ENCODE results near the gene TOB2. TPM values are rescaled to one million over a fixed set of nuclear protein-coding genes. Genes with fewer than 3 reads are reported as not detected.

TOB2 gene
- total and polyA plus RNA-seq, 9 of the 15 experiments (the other 6 are each of a cell fraction or from before 2014, with no cell fraction given): 3.3 to 20.5 (median 7.3) TPM

DNA sequence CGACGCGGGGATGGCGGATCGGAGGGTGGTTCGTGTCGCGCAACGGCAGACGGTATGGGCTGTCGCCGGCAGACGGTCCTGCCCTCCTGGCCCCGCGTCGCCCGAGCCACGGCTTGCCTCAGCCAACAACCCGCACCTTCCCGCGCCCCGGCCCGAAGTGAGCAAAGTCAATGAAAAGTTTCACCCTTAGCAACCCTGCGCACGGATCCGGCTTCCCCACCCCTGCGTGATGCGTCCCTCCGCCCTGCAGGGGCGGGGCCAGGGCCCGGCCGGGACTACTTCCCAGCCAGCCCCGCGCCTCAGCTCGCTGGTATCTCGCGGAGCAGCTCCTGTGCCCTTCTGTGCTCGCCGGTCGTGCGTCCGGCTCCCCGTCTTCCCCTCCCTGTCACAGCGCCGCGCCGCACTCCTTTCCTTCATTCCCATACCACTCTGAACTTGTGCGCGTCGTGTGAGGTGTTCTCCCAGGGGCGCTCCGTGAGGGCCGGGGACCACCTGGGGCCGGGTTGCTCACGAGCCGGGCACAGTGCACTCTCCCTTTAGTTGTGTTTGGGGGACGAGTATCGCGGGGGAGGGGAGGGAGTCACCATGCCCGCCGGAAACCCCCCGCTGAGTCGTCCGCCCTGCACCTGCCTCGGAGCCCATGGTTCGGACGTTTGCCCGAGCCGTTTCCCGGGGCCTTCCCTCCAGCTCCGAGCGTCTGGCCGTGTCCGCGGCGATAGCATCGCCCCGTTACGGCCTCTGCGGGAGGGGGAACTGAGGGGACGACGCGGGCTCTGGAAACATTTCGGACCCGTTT, at the start of gene TOB2 (continued):
- TF ChIP-seq, protein P1, sequence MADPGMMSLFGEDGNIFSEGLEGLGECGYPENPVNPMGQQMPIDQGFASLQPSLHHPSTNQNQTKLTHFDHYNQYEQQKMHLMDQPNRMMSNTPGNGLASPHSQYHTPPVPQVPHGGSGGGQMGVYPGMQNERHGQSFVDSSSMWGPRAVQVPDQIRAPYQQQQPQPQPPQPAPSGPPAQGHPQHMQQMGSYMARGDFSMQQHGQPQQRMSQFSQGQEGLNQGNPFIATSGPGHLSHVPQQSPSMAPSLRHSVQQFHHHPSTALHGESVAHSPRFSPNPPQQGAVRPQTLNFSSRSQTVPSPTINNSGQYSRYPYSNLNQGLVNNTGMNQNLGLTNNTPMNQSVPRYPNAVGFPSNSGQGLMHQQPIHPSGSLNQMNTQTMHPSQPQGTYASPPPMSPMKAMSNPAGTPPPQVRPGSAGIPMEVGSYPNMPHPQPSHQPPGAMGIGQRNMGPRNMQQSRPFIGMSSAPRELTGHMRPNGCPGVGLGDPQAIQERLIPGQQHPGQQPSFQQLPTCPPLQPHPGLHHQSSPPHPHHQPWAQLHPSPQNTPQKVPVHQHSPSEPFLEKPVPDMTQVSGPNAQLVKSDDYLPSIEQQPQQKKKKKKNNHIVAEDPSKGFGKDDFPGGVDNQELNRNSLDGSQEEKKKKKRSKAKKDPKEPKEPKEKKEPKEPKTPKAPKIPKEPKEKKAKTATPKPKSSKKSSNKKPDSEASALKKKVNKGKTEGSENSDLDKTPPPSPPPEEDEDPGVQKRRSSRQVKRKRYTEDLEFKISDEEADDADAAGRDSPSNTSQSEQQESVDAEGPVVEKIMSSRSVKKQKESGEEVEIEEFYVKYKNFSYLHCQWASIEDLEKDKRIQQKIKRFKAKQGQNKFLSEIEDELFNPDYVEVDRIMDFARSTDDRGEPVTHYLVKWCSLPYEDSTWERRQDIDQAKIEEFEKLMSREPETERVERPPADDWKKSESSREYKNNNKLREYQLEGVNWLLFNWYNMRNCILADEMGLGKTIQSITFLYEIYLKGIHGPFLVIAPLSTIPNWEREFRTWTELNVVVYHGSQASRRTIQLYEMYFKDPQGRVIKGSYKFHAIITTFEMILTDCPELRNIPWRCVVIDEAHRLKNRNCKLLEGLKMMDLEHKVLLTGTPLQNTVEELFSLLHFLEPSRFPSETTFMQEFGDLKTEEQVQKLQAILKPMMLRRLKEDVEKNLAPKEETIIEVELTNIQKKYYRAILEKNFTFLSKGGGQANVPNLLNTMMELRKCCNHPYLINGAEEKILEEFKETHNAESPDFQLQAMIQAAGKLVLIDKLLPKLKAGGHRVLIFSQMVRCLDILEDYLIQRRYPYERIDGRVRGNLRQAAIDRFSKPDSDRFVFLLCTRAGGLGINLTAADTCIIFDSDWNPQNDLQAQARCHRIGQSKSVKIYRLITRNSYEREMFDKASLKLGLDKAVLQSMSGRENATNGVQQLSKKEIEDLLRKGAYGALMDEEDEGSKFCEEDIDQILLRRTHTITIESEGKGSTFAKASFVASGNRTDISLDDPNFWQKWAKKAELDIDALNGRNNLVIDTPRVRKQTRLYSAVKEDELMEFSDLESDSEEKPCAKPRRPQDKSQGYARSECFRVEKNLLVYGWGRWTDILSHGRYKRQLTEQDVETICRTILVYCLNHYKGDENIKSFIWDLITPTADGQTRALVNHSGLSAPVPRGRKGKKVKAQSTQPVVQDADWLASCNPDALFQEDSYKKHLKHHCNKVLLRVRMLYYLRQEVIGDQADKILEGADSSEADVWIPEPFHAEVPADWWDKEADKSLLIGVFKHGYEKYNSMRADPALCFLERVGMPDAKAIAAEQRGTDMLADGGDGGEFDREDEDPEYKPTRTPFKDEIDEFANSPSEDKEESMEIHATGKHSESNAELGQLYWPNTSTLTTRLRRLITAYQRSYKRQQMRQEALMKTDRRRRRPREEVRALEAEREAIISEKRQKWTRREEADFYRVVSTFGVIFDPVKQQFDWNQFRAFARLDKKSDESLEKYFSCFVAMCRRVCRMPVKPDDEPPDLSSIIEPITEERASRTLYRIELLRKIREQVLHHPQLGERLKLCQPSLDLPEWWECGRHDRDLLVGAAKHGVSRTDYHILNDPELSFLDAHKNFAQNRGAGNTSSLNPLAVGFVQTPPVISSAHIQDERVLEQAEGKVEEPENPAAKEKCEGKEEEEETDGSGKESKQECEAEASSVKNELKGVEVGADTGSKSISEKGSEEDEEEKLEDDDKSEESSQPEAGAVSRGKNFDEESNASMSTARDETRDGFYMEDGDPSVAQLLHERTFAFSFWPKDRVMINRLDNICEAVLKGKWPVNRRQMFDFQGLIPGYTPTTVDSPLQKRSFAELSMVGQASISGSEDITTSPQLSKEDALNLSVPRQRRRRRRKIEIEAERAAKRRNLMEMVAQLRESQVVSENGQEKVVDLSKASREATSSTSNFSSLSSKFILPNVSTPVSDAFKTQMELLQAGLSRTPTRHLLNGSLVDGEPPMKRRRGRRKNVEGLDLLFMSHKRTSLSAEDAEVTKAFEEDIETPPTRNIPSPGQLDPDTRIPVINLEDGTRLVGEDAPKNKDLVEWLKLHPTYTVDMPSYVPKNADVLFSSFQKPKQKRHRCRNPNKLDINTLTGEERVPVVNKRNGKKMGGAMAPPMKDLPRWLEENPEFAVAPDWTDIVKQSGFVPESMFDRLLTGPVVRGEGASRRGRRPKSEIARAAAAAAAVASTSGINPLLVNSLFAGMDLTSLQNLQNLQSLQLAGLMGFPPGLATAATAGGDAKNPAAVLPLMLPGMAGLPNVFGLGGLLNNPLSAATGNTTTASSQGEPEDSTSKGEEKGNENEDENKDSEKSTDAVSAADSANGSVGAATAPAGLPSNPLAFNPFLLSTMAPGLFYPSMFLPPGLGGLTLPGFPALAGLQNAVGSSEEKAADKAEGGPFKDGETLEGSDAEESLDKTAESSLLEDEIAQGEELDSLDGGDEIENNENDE (IDR thresholded peaks at IDR 0.05; ENCODE audit: low read depth, low read length): no peak
- TF ChIP-seq ZNF668 (CRISPR knock-in tag; IDR thresholded peaks at IDR 0.05) (no peak), PRMT5 (CRISPR knock-in tag; IDR thresholded peaks at IDR 0.05) (no peak), CEBPG (CRISPR knock-in tag; IDR thresholded peaks at IDR 0.05) (no peak), CEBPG (tag; conservative IDR thresholded peaks at IDR 0.05 in 1 of 2, IDR thresholded peaks at IDR 0.05 in 1 of 2) (no peak), FOXM1 (IDR thresholded peaks at IDR 0.05; ENCODE audit: low read depth) (no peak), FOXM1 (CRISPR knock-in tag; IDR thresholded peaks at IDR 0.05; ENCODE audit: low read depth) (0 out of 2 replicates have a peak, but pooled peaks have one; percentile 12), GTF2A2 (tag; IDR thresholded peaks at IDR 0.05) (no peak), ATF7 (IDR thresholded peaks at IDR 0.05) (peak; percentile 73)
- TF ChIP-seq, protein P2, sequence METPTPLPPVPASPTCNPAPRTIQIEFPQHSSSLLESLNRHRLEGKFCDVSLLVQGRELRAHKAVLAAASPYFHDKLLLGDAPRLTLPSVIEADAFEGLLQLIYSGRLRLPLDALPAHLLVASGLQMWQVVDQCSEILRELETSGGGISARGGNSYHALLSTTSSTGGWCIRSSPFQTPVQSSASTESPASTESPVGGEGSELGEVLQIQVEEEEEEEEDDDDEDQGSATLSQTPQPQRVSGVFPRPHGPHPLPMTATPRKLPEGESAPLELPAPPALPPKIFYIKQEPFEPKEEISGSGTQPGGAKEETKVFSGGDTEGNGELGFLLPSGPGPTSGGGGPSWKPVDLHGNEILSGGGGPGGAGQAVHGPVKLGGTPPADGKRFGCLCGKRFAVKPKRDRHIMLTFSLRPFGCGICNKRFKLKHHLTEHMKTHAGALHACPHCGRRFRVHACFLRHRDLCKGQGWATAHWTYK (CRISPR knock-in tag; IDR thresholded peaks at IDR 0.05): peak; percentile 51
- TF ChIP-seq, protein P3, sequence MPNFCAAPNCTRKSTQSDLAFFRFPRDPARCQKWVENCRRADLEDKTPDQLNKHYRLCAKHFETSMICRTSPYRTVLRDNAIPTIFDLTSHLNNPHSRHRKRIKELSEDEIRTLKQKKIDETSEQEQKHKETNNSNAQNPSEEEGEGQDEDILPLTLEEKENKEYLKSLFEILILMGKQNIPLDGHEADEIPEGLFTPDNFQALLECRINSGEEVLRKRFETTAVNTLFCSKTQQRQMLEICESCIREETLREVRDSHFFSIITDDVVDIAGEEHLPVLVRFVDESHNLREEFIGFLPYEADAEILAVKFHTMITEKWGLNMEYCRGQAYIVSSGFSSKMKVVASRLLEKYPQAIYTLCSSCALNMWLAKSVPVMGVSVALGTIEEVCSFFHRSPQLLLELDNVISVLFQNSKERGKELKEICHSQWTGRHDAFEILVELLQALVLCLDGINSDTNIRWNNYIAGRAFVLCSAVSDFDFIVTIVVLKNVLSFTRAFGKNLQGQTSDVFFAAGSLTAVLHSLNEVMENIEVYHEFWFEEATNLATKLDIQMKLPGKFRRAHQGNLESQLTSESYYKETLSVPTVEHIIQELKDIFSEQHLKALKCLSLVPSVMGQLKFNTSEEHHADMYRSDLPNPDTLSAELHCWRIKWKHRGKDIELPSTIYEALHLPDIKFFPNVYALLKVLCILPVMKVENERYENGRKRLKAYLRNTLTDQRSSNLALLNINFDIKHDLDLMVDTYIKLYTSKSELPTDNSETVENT (CRISPR knock-in tag; IDR thresholded peaks at IDR 0.05): no peak; the same call in none of the 2 replicates

All from K562 (cell line).